Activated T-helper 2 cell treated with anti-CD3 and anti-CD28 coated beads, Interferon-gamma antibody, Interleukin-2, Interleukin-4, amounts not matched to agents 10 μg/mL and 5 μg/mL and 100 μg/mL, durations not matched to agents 14 hours and 24 hours and 36 hours (primary cell): ENCODE data around the gene MBTPS1. TPM values are rescaled to one million over a fixed set of nuclear protein-coding genes. Genes with fewer than 3 reads are reported as not detected.

Experiments
- DNase-seq: peaks from one replicate; pipeline ENCODE4 v3.0.0; 2021; ENCODE audit warnings: low spot score
- H3K27ac Mint-ChIP-seq: one replicate; pipeline ENCODE4 v1.8.0; 2021; ENCODE audit warnings: mixed read lengths
- H3K27me3 Mint-ChIP-seq: one replicate; pipeline ENCODE4 v1.8.0; 2021; ENCODE audit warnings: low read depth, mixed read lengths
- H3K36me3 Mint-ChIP-seq: one replicate; pipeline ENCODE4 v1.8.0; 2021; ENCODE audit warnings: low read depth, mixed read lengths
- H3K4me1 Mint-ChIP-seq: one replicate; pipeline ENCODE4 v1.8.0; 2021; ENCODE audit warnings: low read depth, mixed read lengths
- H3K4me3 Mint-ChIP-seq: one replicate; pipeline ENCODE4 v1.8.0; 2021; ENCODE audit warnings: low read depth, mild to moderate bottlenecking, moderate library complexity, mixed read lengths
- H3K9me3 Mint-ChIP-seq: one replicate; pipeline ENCODE4 v1.8.0; 2021; ENCODE audit warnings: mixed read lengths
- intact Hi-C: fragments of 100-400 bp; cut with micrococcal nuclease; formaldehyde crosslinking; loops from one replicate; pipeline ENCODE4 v1.15.1; 2023
- total RNA-seq: library from RNA; stranded (reverse); gene quantifications from 2 replicates; pipeline ENCODE4 v1.2.3, GENCODE V29; 2022

The MBTPS1 gene
- total RNA-seq, 1 donor from 2014 or later: 54.5 TPM

DNA sequence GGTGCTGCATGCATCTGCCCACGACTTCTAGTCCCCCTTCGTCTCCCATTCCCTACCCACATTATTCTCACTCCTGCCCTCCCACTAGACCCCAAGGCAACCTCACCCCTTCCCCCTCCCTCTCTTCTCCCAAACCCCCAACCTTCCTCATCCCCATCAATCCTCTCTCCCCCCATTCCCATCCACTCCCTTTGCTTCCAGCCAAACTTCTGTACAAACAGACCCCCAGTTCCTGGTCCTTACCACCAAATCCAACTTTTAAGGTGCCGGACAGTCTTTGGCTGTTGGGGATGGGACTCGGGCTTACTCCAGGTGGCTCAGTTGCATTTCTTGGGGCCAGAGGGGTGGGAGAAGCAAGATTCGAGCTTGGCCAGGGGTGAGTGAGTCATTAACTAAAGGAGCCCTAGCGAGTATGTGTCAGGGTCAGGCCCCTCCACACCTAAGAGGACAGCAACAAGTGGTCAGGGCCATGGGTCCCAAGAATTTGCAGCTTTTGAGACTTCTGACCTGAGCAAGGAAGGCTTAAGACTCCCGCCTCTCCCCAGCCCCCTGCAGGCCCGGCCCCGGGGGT, 74.3 kb downstream of the MBTPS1 start, which contains the start of gene SLC38A8:
Gene SLC38A8, minus strand, starts transcription at position 488 of the 571 bp plus-strand sequence. CDS start 638 bp downstream, outside the sequence.
- H3K27me3 Mint-ChIP-seq: peaks cover 21% of the 10 kb centered on the region
- H3K9me3 Mint-ChIP-seq: no peaks in the 10 kb centered on the region
- no peak for DNase-seq
- H3K36me3 Mint-ChIP-seq: no peaks in the 10 kb centered on the region
- no peak within 1 kb of the TSS for H3K4me3 Mint-ChIP-seq
- intact Hi-C loops: no loop called here
- no peak within 1 kb of the TSS for H3K27ac Mint-ChIP-seq
- no peaks in the 10 kb centered on the region for H3K4me1 Mint-ChIP-seq

DNA sequence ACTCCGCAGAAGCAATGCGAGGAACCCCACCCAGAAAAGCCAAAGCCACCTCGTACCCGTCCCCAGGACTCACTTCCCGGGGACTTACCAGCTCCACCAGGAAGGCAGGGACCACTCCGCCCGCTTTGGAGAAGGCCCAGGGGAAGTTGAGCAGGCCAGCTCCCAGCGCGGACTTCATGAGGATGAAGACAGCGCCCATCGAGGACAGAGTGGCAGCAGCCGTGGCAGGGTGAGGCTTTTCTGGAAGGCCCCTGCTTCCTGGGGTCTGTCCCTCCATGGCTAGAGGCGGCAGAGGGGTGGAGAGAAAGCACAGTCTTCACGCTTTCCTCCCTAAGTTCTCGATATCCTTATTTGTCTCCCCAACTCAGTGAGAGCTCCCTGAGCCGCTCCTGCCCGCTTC, 74.9 kb downstream of the MBTPS1 start:
- Mint-ChIP-seq H3K36me3 (no peaks in the 10 kb centered on the region), H3K9me3 (no peaks in the 10 kb centered on the region), H3K27ac (no peak overlapping the region), H3K4me3 (no peak overlapping the region), H3K27me3 (peaks cover 21% of the 10 kb centered on the region), H3K4me1 (no peaks in the 10 kb centered on the region)
- intact Hi-C loops: no loop called here
- DNase-seq: no peak

DNA sequence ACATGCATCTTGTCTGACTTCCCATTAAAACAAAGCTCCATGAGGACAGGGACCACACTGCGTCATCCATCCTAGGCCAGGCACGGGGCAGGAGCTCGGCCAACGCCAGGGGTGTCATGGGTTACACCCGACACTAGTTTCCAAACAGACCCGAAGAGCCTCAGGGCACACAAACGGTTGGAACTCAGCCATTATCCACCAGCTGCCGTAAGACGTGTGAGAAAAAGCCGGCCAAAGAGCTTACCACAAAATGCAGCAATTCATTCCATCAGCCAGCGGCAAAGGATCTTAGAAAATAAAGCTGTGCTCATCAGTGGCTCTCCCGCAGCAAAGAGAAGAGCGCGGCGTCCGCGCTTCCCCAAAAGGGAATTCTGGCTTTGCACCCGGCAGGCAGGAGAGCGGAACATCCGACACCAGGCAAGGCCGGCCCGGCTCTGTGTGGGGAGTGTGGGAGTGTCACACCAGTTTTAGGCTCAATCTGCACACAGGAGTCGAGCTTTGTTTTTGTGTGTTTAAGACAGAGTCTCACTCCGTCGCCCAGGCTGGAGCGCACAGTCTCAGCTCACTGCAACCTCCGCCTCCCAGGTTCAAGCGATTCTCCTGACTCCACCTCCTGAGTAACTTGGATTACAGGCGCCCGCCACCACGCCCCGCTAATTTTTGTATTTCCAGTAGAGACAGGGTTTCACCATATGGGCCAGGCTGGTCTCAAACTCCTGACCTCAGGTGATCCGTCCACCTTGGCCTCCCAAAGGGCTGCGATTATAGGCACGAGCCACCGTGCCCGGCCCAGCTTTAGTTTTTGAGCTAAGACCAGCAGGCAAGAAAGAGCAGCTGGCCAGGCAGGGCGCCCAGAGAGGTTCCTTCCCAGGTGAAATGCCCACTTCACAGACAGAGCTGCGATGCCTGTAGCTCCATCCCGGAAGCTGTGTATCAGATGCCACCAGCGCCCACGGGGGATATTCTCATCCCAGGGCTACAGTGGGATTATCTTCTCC, 75.6 kb downstream of the MBTPS1 start:
- Mint-ChIP-seq H3K36me3 (no peaks in the 10 kb centered on the region), H3K27ac (no peak overlapping the region), H3K27me3 (peaks cover 21% of the 10 kb centered on the region), H3K4me1 (no peaks in the 10 kb centered on the region), H3K9me3 (peaks cover 4% of the 10 kb centered on the region), H3K4me3 (no peak overlapping the region)
- intact Hi-C loops: no loop called here
- DNase-seq: no peak

DNA sequence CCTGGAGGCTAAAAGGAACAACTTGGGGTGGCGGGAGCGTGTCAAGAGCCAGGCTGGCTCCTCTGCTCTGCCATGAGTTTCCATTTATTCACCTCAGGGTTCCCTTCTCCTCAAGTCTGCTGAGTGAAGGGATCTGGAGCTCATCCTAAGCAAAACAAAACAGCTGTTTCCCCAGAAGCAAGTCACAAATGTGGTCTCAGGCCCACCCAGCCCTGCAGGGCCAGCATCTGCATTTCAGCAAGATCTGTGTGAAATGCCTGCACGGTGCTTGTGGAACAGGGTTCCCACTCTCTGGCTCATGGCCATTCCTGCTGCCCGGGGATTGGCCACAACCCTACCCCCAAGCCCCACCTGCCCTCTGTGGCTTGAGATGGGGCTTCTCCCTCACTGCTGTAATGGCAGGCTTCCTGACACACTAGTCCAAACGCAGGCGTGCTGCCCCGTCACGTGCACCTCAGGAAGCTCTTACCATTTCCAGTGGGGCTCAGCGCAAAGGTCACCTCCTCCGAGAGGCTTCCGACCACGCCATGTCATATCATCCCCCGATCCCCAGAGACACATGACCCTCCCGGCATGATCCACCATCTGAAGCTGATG, 76.4 kb downstream of the MBTPS1 start:
- Mint-ChIP-seq H3K27ac (no peak overlapping the region), H3K36me3 (no peaks in the 10 kb centered on the region), H3K4me1 (no peaks in the 10 kb centered on the region), H3K9me3 (peaks cover 12% of the 10 kb centered on the region), H3K4me3 (no peak overlapping the region), H3K27me3 (peaks cover 21% of the 10 kb centered on the region)
- DNase-seq: no peak
- intact Hi-C loops: no loop called here

DNA sequence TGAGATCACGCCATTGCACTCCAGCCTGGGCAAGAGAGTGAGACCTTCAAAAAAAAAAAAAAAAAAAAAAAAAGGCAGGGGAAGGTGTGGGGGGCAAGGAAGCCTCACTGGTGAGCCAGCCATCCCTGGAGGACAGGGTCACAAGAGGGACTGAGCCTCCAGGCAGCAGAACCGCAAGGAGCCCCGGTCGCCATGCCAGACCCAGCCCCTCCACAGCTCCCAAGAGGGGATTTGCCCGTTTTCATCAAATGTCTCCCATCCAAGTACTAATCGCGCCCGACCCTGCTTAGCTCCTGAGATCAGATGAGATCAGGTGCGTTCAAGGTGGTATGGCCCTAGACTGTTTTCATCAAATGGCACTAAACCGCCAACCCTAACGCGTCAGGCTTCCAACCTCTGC, 77.0 kb downstream of the MBTPS1 start:
- Mint-ChIP-seq H3K9me3 (peaks cover 17% of the 10 kb centered on the region), H3K27ac (no peak overlapping the region), H3K36me3 (no peaks in the 10 kb centered on the region), H3K27me3 (peaks cover 21% of the 10 kb centered on the region), H3K4me1 (no peaks in the 10 kb centered on the region), H3K4me3 (no peak overlapping the region)
- DNase-seq: no peak
- intact Hi-C loops: no loop called here

DNA sequence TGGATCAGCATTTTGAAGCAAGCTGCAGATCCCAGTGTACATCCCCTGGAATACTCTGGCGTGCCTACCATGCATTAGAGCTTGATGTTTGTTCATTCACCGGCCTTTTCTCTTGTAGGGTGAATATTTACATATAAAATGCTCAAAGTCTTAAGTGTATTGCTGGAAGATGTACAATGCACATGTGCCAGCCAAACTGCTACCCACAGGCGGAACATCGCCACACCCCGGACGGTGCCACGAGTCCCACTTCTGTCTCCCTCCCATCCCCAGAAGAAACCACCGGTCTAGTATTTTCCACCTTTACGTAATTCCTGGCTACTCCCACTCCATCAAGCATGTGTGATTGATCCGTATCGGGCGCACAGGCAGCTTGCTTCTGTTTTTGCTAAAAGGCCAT, 78.3 kb downstream of the MBTPS1 start:
- Mint-ChIP-seq H3K36me3 (no peaks in the 10 kb centered on the region), H3K9me3 (peaks cover 17% of the 10 kb centered on the region), H3K27me3 (peaks cover 15% of the 10 kb centered on the region), H3K4me3 (no peak overlapping the region), H3K27ac (no peak overlapping the region), H3K4me1 (no peaks in the 10 kb centered on the region)
- no peak for DNase-seq
- intact Hi-C loops: no loop called here

DNA sequence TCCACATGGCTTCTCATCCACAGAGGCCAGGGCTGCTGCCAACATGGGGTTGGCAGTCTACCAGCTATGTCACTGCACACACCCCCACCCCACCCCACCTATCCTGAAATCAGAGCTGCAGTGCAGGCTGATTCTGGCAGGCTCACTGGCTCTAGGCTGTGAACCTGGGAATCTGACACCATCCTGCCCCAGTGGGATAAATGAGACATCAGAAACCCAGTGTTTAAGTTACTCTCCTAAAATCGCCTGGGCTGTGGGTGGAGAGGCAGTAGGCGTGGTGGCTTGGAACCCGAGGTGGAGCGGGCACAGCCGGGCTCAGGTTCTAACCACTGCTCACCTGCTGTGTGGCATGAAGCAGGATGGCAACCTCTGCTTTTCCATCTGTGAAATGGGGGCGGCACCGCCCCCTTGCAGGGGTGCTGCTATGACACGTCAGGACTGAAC, 79.7 kb downstream of the MBTPS1 start:
- H3K27ac Mint-ChIP-seq: no peak overlapping the region
- no peaks in the 10 kb centered on the region for H3K36me3 Mint-ChIP-seq
- peaks cover 17% of the 10 kb centered on the region for H3K9me3 Mint-ChIP-seq
- intact Hi-C loops: no loop called here
- no peak overlapping the region for H3K4me3 Mint-ChIP-seq
- DNase-seq: no peak
- H3K4me1 Mint-ChIP-seq: no peaks in the 10 kb centered on the region
- H3K27me3 Mint-ChIP-seq: peaks cover 7% of the 10 kb centered on the region

DNA sequence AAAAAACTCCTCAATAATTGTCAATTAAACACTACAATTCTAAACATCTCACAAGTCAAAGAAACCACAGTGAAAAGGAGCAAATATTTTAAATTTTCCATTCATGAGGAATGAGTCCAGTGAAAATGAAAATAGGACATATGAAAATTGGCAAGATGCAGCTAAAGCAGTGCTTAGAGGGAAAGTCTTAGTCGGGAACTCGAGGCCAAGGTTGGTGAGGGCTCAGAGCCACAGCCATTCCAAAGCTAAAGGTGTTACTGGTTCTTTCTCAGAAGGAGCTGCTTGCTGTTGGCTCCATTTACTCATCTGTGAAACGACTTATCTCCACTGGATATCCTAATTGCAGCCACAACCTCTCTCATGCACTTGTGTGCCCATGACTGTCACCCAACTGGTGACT, 80.6 kb downstream of the MBTPS1 start:
- H3K27ac Mint-ChIP-seq: no peak overlapping the region
- H3K4me3 Mint-ChIP-seq: no peak overlapping the region
- H3K4me1 Mint-ChIP-seq: no peaks in the 10 kb centered on the region
- DNase-seq: no peak
- peaks cover 4% of the 10 kb centered on the region for H3K27me3 Mint-ChIP-seq
- H3K36me3 Mint-ChIP-seq: no peaks in the 10 kb centered on the region
- peaks cover 17% of the 10 kb centered on the region for H3K9me3 Mint-ChIP-seq
- intact Hi-C loops: no loop called here

DNA sequence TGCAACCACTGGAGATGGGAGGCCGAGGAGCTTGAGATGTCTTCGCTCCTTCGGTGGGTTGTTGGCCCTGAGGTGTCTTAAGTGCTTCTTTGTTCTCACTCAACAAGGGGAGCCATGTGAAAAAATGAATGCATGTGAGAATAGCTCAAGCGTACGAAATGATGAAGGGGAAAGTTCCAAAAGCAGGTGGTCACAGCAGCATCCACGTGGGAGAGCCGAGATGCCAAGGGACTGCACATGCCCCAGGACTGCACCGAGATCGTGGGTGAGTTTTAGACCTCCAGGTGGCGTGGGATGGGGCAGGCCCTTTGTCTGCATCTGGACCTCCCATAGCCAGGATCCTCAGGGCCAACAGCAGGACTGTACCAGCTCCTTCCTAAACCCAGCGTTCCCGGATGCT, 82.2 kb downstream of the MBTPS1 start:
- intact Hi-C loops: no loop called here
- Mint-ChIP-seq H3K4me3 (no peak overlapping the region), H3K9me3 (peaks cover 28% of the 10 kb centered on the region), H3K4me1 (peaks cover 10% of the 10 kb centered on the region), H3K36me3 (peaks cover 3% of the 10 kb centered on the region), H3K27ac (no peak overlapping the region), H3K27me3 (peaks cover 2% of the 10 kb centered on the region)
- no peak for DNase-seq

DNA sequence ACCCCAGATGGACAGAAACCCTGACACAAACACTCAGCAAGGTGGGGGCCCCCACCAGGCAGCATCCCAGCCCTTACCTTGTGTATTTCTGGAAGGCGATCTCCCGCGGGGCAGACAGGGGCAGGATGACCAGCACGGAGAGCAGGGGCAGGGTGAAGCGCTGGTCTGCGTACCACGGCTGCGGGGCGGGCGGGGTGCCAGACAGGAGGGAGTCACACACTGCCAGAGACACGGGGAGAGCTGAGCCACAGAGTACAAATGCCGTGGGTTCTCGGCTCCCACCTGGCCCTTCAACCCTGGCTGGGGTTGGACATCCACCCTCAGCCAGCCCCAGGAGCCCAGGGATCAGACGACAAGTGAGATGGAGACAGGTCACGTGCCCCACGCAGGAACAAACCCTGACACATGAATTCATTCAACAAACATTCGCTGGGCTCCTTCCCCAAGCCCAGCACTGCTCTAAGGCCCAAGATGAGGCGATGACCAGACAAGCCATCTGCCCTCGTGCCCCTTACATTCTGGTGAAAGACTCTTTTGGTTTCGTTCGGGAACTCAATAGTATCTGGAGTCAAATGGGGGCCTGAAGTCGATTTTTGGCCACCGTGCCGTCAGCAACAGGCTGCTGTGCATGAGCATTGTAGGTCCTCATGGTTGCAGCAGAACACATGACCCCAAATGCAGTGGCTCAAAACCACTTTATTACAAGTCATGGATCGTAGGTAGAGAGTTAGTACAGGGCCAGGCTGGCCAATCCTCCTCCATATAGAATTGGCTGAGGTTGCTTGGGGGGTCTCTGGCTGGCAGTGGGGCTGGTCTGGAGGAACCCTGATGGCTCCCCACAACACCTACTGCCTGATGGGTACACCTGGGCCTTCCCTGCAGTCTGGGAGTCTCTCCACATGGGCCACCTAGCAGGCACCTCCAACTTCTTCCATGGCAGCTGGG, 83.2 kb downstream of the MBTPS1 start:
- H3K27ac Mint-ChIP-seq: no peak overlapping the region
- intact Hi-C loops: no loop called here
- peaks cover 19% of the 10 kb centered on the region for H3K4me1 Mint-ChIP-seq
- peaks cover 3% of the 10 kb centered on the region for H3K36me3 Mint-ChIP-seq
- no peak for DNase-seq
- peaks cover 28% of the 10 kb centered on the region for H3K9me3 Mint-ChIP-seq
- H3K27me3 Mint-ChIP-seq: peaks cover 2% of the 10 kb centered on the region
- no peak overlapping the region for H3K4me3 Mint-ChIP-seq

DNA sequence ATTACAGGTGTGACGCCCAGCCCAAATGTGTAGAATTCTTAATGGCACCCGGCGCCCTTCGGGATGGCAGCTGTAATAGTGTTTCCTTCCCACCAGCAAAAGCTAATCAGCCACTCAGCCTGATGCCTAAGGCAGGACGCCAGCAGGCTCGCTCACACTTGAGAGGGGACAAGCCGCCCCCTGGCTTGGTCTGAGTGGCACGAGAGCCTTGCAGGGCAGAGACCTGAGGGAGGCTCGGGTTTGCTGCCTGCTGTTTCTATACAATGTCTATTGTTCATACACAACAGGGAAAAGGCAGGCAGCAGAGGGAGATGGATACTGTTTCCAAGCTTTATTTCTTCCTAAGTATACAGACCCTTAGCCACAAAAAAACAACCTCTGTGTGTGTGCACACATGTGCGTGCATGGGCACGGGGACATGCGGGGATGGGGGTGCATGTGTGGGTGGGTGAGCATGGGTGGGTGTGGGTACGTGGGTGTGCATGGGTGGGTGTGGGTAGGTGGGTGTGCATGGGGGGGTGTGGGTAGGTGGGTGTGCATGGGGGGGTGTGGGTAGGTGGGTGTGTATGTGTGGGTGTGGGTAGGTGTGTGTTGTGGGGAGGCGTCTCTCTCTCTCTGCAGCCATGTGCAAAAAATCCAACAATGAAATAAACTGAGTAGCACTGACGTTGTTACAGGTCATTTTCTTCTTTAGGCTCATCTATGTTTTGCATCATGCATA, 84.1 kb downstream of the MBTPS1 start:
- Mint-ChIP-seq H3K9me3 (peaks cover 28% of the 10 kb centered on the region), H3K27ac (no peak overlapping the region), H3K4me1 (peaks cover 23% of the 10 kb centered on the region), H3K27me3 (peaks cover 7% of the 10 kb centered on the region), H3K36me3 (peaks cover 6% of the 10 kb centered on the region), H3K4me3 (no peak overlapping the region)
- intact Hi-C loops: no loop called here
- no peak for DNase-seq

DNA sequence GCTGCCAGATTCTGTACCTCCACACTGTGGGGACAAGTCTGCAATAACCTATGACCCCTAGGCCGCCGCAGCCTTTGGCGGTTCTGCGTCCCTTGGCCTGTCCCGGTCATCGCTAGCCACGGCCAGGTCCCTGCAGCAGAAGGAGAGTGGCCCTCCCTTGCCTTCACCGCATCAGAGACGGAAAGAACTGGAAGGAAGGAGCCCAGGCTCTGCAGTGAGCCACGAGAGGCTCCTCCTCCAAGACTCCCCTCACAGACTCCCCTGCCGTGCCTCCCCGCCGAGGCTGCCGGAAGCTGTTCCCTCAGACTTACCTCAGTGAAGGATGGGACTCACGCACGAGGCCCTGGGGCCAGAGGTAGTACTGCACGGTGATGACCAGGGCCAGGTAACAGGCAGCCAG, 85.2 kb downstream of the MBTPS1 start:
- peaks cover 8% of the 10 kb centered on the region for H3K27me3 Mint-ChIP-seq
- peaks cover 27% of the 10 kb centered on the region for H3K9me3 Mint-ChIP-seq
- DNase-seq: no peak
- intact Hi-C loops: no loop called here
- H3K36me3 Mint-ChIP-seq: peaks cover 7% of the 10 kb centered on the region
- peaks cover 24% of the 10 kb centered on the region for H3K4me1 Mint-ChIP-seq
- H3K27ac Mint-ChIP-seq: no peak overlapping the region
- no peak overlapping the region for H3K4me3 Mint-ChIP-seq
